Hematopoietic multipotent progenitor cell treated with erythropoietin and hydrocortisone succinate and interleukin-3 and kit ligand, for 8 days (in vitro differentiated cells): ENCODE measurements around the gene SLC28A1.

Source experiments
- DNase-seq: peaks from one replicate; pipeline ENCODE4 v3.0.0-alpha.2; 2015

SLC28A1 gene

DNA sequence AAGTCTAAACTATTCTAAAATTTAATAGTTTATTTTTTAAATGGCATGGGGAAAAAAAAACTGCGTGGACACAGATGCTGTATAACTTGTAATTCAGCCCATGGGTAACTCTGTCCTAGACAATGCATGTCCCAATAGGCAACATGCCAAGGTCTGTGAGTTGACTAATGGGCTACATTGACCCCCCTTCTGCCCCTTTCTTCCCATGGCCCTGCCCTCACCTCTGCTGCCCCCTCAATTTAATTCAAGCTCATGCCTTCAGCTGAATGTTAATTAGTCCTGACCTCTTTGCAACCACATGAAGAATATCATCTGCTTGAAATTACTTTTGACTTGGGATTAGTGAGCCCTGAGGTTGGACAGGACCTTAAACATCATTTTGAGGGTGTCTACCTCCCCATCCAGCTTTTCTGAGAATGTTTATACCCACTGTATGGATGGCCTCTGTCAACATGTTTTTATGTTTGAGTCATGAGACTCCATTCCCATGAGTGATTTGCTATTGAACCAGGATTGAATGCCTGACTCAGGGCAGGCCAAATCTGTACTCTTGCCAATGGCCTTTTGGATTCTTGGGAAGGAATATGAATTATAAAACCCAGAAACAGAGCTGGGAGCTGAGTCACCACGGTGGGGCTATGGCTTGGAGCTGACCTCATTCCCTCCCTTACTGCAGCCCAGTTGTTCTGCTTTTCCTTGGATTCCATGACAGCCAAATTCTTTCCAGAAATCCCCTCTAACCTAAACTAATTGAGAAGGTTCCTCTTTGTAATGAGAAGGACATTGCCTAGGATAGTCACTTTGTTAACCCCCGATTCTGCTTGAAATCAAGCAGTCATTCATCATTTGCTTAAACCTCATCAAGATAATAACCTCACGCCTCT, 63.7 kb downstream of the SLC28A1 start:
- DNase-seq: no peak

DNA sequence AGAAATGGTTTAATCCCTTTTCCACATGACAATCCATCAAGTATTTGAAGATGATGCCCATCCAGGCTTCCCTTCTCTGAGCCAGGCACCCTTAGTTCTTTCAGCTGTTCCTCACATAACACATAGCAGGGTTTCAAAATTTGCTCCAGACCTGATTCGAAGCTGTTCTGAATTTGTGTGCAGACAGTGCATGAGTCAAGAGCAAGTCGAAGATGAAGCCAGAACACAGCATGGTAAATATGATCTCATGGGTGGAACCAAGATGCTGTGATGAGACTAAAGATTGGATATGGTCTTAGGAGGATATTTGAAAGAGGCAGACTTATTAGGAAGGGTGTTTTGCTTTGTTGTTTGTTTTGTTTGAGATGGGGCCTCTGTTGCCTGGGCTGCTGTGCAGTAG, 64.6 kb downstream of the SLC28A1 start:
- no peak for DNase-seq

DNA sequence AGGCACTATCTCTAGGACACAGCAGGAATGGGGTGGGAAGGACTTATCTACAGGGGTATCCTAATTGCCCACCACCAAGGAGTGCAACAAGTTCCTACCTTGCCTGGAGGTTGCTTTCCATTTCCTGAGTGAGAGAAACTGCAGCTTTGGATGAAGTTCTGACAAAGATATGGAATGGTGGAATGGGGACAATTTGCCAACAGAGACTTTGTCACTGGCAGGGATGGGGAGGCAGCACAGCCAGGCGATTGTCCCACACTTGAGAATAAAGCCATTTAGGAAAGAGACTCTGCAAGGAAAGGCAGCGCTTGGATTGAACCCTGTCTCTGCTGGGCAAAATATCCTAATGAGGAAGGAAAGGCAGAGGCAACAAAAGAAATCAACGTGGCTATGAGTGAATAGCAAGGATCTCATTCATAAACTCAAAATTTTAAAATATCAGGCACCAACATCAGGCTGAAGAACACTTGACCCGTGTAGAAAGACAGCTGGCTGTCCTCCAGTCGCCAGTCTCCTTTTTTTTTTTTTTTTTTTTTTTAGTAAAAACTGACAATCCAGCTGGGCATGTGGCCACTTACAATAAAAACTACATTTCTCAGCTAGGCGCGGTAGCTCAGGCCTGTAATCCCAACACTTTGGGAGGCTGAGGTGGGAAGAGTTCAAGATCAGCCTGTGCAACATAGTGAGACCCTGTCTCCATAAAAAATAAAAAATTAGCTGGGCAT, 65.5 kb downstream of the SLC28A1 start:
- no peak for DNase-seq

DNA sequence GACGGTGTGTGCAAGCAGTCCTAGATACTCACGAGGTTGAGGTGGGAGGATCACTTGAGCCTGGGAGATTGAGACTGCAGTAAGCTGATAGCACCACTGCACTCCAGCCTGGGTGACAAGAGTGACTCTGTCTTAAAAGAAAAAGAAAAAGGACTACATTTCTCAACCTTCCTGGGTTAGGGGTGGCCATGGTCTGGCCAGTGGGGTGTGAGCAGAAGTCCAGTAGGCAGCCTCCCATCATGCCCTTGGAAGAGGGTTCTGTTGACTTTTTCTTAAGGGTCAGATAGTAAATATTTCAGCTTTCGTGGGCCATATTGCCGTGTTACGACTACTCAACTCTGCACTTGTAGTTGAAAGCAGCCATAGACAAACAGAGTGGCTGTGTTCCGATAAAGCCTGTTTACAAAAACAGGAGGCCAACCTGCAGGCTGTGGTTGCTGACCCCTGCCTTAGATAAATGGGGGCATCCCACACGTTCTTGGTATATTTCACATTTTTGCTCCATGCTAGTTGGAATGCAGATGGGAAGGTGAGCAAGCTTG, 66.2 kb downstream of the SLC28A1 start:
- peak; percentile 66 for DNase-seq

DNA sequence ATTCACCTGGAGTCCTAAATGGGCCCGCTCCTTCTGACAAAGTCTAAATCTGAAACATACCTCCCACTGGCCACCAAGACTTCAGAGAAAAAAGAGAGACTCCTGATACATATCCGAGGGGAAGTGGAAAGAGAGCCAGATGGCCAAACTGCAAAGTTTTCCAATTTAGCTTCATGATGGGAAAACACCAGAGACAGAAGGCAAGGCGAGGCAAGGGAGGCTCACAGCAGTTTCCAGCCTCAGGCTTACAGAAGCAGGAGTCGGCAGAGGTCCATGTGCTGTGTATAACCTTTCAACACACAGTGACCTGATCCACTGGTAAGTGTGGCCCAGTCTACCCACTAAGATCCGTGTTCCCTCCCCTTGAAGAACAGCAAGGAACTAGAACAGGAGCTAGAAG, 67.3 kb downstream of the SLC28A1 start:
- no peak for DNase-seq

DNA sequence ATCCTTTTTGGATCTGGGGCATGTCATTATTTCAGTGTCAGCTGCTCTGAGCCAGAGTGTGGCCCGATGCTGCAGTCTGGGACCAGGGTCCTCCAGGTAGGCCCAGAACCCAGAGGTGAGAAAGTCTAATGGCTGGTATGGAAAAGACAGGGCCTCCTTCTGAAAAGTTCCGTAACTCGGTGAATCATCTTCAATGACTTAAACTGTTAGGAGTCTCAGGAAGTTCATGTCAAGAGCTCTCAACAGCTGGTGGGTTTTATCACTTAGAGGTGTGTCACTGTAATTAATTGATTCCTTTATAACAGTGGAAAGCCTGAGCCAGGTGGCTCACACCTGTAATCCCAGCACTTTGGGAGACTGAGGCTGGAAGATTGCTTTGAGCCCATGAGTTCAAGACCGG, 68.7 kb downstream of the SLC28A1 start:
- no peak for DNase-seq

DNA sequence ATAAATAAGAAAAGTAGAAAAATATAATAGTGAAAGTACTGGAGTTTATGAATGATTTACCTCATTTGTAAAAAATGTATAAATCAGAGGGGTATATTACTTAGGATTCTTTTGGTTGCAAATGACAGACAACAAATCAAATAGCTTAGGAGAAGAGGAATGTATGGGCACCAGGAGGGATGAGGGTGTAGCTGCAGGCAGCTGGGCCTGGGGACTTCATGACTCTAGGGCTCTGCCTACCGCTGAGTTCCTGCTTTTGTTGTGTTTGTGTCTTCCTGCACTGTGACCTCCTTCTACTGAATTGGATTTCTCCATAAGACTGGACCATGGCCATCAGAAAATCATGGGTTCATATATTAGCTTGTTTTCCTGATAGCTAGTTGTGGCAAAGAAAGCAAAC, 69.3 kb downstream of the SLC28A1 start:
- DNase-seq: no peak

DNA sequence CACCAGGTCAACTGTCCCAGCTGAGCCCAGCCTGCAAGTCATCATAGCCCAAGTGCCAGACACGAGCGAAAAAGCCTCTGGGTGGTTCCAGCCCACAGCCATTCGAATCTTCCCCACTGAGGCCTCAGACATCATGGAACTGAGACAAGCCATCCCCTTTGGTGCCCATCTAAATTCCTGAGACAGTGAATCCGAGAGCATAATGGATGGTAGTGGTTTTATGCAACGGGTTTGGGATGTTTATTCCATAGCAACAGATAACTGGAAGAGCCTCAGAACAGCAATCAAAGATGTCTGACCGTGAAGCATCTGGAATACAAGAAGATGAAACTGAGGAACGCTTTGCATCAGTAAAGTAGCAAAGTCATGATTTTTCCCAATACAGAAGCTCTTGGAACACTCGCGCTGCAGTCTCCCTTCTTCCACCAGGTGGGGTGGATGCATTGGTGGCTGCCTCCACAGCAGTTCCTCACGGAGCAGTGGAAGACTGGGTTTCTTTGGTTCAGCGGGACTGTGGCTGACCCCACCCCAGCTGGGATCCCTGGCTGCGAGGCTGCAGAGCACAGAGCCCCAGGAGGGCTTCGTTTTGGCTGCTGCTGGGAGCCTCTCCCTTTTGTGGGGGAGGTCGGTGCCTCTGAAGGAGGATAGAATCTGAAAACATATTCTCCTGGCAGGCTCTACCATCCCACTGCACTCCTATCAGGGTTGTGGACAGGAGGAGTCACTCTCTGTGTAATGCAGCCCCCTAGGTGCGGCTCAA, 70.8 kb downstream of the SLC28A1 start:
- DNase-seq: peak; percentile 21

DNA sequence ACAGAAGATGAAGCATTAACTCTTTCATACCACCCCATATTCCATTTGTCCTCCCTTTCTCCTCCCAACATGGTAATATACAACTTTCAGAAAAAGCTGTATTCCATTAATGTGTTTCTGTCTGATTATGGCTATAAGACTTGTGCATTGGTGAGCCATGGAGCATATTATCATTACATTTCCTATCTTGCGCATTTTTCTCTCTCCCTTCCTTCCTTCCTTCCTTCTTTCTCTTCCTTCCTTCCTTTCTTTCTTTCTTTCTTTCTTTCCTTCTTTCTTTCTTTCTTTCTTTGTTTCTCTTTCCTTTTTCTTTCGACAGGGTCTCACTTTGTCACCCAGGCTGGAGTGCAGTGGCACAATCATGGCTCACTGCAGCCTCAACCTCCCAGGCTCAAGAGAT, 71.7 kb downstream of the SLC28A1 start:
- DNase-seq: no peak

DNA sequence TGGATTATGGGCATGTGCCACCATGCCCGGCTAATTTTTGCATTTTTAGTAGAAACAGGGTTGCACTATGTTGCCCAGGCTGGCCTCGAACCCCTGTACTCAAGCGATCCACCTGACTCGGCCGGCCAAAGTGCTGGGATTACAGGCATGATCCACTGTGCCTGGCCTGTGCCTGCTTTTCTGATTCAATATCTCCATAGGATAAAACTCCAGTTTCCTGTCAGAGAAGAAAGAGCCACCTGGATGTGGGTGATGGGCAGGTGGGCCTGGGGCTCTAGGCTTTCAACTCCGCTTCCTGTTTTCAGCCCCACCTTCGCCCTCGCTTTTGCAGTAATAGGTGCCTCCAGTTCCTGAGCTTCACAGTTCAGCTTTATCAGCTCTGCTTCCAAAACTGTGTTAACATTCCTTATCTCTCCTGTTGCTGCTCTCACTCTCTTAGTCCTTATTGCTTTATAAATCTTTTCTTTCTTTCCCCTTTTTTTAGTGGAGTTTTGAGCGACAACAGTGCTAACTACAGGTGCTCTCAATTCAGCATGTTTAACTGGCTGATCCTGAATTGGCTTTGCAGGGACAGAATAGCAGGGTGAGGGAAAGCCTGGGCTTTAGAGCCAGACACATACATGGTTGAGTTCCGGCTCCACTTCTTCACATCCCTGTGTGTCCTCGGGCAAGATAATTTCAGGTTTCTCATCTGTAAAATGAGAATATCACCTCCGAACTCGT, 76.1 kb downstream of the SLC28A1 start:
- DNase-seq: no peak

DNA sequence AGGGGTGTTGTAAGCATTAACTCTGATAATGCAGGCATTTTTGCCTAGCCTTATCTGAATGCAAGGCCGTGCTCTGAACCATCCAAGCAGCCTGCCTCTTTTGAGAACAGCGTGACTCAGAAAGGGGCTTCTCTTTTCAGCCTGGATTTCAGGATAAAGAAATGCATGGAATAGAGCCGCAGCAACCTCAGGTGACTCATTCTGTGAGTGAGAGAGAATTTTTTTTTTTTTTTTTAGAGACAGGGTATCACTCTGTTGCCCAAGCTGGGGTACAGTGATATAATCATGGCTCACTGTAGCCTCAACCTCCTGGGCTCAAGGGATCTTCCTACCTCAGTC, 76.6 kb downstream of the SLC28A1 start:
- no peak for DNase-seq

DNA sequence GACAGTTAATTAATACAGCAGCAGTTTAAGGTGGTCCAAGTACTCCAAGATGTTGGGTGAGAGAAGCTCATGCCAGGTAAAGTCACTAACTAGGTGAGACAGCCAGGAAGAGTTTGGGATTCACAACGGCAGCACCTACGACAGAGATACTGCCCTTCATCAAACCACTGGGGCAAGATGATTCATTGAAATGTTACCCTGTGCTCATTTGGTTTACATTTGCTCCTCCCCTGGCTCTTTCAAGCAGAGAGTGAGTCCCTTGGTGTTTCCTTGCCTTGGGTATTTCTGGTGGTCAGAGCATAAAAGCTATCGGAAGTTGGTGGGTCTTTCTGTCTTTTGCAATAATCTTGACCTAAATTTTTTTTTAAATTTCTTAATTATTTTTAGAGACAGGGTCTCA, 77.2 kb downstream of the SLC28A1 start:
- DNase-seq: no peak

DNA sequence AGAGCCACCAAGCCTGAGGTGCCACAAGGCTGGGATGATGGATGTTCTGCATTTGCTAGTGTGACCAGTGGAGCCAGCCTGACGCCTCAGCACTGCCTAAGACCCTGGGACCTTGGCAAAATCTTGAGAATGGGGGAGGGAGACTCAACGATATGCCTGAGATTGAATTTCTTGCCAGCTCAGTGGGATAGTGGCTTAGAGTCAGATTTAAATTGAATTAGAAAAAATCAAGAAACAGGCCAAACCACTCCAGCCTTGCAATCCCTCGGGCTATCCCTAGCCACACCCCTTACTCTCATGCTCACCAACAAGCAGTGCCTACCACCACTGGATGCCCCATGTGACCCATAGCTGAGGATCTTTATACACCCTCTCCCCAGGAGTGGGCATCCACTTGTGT, 78.5 kb downstream of the SLC28A1 start:
- no peak for DNase-seq

DNA sequence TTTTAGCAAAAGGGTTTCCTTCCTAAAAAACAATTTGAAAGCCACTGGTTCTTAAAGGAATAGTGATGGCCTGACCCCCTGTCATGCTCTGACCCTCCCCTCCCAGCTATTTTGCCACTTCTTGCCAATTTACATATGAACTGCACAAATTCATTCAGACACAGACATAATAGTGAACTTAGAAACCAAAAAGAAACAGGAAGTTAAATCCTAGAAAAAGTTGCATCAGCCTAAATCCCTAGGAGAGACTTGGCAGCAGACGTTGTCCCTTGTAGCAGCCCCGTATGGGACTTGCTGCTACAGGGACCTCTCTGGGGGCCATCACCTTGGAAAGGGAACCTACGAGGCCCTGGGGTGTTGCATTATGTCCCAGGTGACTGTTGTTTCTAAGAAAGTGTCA, 82.9 kb downstream of the SLC28A1 start:
- DNase-seq: no peak

DNA sequence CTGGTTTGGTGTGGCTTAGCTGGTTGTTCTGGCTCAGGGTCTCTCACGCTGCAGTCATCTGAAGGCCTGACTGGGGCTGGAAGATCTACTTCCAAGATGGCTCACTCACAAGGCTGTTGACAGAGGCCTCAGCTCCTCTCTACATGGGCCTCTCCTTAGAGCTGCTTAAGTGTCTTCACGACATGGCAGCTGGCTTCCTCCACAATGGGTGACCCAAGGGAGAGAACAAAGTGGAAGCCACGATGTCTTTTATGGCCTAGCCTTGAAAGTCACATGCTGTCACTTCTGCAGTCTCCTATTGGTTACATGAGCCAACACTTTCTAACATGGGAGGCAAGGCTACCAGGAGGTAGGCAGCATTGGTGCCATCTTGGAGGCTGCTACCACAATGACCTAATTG, 83.8 kb downstream of the SLC28A1 start:
- DNase-seq: no peak

DNA sequence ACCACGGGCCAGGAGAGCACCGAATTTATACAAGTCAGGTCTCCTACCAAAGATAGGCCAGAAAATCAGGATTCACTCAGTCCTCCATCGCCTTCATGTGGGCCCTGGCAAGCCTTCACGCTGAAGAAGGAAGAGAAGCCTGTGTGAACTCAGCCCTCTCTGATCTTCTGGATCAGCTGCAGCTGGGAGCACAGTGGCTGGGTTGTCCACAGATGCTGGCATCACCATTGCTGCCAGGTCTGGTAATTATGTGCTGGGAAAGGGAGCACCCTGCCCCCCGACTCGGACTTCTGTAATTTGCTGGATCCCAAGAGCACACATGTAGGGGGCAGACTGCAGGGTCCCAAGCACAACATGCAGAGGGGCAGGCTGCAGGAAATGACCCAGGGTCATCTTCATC, 84.8 kb downstream of the SLC28A1 start:
- DNase-seq: no peak

DNA sequence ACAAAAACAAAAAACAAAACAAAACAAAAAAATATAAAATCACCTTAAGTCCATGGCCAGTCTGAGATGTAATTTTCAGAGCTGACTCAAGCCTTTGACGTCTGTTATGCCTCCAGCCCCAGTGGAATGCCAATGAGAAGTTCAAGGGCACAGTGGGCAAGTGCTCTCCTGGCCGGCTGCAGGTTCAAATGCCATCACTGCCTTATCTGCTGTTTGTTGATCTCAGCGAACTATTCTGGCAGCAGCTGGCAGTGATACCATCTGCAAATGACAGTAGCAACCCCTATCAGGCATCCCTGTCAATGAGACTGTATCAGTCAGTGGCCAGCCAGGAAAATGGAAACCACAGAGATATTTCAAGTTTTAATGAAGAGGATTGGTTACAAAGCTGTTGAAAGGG, 86.4 kb downstream of the SLC28A1 start:
- no peak for DNase-seq

DNA sequence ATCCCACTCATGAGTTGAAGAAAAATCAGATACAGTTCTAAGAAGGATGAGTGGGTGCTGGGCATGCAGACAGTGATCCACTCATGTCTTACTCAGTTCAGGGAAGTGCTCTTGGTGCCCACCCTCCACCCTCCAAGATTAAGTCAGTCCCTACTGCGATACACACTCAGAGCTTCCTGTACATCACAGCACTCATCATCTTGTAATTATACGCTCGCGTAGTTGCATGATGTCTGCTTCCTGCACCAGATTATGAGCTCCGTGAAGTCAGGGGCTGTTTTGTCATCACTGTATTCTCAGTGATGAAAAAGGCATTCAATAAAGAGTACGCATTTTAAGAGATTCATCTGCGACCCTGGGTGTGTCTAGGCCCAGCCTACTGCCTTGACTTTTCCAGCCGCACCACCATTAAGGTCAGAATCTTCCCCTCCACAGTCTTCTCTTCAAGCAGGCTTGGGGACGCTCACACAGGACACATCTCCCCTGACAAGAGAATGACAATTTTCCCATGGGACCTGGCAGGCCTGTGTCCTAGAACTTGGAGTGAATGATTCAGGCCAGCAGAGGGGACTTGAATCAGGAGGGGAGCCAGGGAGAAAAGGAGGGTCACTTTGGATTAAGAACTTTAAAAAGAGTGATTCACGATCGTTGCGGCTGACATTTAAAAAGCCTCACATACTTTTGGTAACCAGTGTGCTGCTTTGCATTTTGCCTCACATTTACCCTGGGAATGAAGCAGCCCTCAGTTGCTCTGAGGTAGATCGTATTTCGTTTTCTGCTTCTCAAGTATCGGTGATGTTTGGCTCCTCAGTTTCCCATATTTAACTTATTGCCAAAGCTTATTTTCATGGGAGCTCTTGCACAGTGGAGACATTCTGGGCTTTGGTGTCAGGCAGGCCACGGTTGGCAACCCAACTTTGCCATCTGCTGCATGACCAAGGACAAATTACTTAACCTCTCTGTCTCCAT, 89.3 kb downstream of the SLC28A1 start:
- DNase-seq: no peak

DNA sequence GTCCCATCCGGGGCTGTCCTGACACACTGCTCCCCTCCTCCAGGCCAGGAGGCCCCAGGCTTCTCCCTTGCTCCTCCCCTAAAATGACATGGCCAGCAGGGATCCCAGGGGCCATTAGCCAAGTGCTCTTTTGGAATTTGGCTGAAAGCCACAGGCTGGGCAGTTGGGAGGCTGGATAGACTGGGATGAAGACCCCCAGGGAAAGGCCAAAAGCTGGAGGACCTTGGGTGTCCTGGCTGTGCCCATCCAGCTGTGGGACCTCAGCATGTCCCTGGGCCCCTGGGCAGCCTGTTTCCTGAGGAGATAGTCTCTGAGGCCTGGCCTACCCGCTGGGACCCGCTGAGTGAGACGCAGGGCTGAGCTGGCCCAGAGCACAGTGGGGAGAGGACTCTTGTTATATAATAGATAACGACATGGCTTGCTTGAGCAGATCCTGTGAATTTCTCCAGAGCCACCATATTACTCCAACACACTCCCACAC, 91.4 kb downstream of the SLC28A1 start:
- DNase-seq: no peak

DNA sequence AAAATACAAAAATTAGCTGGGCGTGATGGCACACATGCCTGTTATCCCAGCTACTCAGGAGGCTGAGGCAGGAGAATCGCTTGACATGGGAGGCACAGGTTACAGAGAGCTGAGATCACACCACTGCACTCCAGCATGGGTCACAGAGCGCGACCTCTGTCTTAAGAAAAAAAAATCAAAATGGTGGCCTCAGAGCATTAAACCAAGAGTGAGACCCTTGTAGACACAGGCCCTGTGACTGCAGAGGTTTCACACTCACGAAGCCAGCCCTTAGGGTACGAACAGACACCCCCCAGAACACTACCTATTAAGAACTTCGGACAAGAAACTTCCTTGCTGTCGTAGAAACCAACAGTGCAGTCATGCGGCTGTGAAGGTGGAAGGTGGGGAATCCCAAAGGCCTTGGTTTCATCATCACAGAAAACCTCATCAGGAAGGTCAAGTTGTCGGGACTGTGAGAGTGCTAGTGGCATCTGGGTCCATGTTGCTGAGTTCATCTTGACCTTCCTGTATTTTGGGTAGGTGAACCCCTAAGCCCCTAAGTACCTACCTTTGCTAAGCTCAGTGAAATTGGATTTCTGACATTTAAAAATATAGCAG, 92.4 kb downstream of the SLC28A1 start:
- DNase-seq: no peak

DNA sequence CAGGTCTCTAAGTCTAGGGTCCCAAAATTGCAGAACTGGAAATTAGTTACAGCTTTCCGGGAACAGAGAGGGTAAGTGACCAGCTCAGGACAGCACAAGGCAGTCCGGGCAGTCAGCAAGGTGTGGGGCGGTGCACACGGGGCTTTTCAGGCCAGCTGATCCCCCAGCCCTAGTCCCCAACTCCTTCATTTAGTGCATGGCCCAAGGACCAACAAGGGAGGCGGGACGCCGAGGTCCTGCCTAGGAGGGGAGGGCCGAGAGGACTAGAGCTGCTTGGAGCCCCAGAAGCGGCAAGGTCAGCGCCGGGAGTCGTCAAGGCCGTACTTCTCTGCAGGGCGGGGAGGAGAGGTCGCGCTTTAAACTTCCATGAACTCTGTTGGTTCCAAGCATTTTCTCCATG, 95.2 kb downstream of the SLC28A1 start:
- DNase-seq: no peak
